Frontal cortex (tissue), 4 donors: Measurements from ENCODE around the gene SPON1. TPM values are rescaled to one million over a fixed set of nuclear protein-coding genes. Genes with fewer than 3 reads are reported as not detected.
"Not testable (repeated sequence)": the region's sequence is repeated elsewhere in the genome, so short reads cannot be mapped to it uniquely, and the experiment has no call there.

Experiments
- DNase-seq, 2 donors: peaks; one replicate each; pipeline ENCODE4 v3.0.0; 2012; ENCODE audit warnings: low spot score in 2 of 2
- FAIRE-seq: peaks from 2 replicates; lab custom pipeline; 2012; peaks lifted over from hg19 to GRCh38; lab: Jason Lieb, UNC
- total RNA-seq: library from RNA; depleted of rRNA; stranded (reverse); fragments of >200 nt; gene quantifications from one replicate; pipeline ENCODE4 v1.2.3, GENCODE V29; 2014
- donor health status: control.
- donor health status: control.
- donor health status: control.

The SPON1 gene
- total RNA-seq, 1 donor from 2014 or later, result 33.4 TPM

DNA sequence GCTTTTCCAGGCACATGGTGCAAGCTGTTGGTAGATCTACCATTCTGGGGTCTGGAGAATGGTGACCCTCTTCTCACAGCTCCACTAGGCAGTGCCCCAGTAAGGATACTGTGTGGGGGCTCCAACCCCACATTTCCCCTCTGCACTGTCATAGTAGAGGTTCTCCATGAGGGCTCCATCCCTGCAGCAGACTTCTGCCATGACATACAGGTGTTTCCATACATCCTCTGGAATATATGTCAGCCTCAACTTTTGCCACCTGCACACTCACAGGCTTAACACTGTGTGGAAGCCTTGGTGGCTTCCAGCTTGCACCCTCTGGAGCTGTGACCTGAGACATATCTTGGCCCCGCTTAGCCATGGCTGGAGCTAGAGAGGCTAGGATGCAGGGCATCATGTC lies 191.6 kb downstream of the SPON1 start:
- FAIRE-seq, DNase-seq: not testable (repeated sequence)

DNA sequence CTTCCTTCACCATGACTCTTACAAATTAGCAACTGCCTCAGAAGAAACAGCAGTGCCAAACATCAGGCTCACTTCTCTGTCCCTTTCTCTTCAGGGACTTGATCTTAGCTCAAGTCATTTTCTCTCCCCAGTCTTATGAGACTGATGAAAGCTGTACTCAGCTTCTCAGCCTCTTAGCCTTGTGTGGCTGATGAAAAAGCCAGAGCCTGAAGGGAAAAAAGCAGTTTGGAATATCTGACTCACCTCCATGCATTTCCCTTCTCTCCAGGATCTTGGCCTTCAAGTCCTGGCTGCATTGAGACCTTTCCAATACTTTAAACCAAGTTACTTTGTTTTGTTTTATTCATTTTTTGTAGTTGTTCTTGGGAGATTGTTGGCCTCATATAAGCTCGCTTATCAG lies 195.9 kb downstream of the SPON1 start:
- no peak for FAIRE-seq
- DNase-seq, result no peak

GRCh38 chr11:14163576-14163975 lies 201.1 kb downstream of the SPON1 start:
- FAIRE-seq, result no peak
- no peak for DNase-seq

DNA sequence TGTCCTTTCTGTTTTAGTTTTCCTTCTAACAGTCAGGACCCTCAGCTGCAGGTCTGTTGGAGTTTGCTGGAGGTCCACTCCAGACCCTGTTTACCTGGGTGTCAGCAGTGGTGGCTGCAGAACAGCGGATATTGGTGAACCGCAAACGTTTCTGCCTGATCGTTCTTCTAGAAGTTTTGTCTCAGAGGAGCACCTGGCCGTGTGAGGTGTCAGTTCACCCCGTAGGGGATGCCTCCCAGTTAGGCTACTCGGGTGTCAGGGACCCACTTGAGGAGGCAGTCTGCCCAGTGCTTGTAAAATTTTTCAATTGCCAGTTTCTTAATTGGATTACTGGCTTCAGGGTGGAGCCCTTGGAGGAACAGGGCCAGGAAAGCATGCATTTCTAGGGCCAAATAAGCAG lies 211.2 kb downstream of the SPON1 start:
- DNase-seq, FAIRE-seq: not testable (repeated sequence)

DNA sequence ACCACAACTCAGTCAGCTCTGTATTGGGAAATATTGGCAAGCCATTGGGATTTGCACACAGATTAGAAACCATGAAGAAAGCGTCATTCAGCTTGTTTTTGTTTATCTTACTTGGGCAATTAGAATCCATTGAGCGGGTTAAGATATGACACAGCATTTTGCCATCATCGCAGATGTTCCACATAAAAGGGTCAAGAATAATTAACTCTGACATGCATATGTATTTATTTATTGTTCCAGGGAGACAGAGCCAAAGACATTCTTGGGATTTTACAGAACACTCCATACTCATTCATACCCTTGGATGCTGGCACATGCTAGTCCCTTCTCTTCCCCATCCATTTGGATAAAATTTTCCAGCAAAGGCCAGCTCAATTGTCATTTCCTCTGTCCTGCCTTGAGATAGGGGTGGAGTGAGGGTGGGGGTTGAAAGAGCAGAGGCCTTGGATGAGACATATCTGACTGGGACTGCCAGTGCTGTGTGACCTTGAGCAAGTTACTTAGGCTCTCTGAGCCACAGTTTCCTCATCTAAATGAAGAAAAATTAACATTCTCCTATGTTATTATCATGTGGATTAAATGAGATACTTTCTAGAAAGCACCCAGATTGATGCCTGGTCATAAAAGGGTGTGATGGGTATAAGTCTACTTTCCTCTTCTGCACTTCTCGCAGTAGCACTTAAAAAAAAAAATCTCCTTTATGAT lies 216.7 kb downstream of the SPON1 start:
- no peak for FAIRE-seq
- DNase-seq, result no peak

DNA sequence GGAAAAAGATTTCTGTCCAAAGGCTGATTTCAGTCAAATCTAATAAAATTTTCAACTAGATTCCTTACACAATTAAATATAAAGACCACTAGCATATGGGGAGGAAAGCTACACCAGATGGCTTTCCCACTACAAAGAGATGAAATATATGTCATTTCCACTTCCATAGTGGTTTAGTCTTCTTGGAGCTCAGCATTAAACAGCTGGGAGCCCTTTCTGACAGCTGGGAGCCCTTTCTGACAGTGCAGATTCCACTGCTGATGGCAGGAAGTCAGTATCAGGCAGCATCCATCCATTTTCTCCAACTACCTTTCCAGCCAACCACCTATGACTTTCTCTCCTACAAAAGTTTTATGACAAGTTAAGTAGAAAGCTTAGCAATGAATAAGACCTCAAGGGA lies 218.6 kb downstream of the SPON1 start:
- DNase-seq (no peak), FAIRE-seq (no peak)

- no peak for DNase-seq
- FAIRE-seq, result no peak
These were observed 220.4 kb downstream of the SPON1 start for GRCh38 chr11:14182833-14183364.

- DNase-seq (no peak), FAIRE-seq (no peak)
These were observed 221.8 kb downstream of the SPON1 start for GRCh38 chr11:14184028-14184940.

GRCh38 chr11:14185461-14185860 lies 222.9 kb downstream of the SPON1 start:
- DNase-seq (no peak), FAIRE-seq (no peak)

DNA sequence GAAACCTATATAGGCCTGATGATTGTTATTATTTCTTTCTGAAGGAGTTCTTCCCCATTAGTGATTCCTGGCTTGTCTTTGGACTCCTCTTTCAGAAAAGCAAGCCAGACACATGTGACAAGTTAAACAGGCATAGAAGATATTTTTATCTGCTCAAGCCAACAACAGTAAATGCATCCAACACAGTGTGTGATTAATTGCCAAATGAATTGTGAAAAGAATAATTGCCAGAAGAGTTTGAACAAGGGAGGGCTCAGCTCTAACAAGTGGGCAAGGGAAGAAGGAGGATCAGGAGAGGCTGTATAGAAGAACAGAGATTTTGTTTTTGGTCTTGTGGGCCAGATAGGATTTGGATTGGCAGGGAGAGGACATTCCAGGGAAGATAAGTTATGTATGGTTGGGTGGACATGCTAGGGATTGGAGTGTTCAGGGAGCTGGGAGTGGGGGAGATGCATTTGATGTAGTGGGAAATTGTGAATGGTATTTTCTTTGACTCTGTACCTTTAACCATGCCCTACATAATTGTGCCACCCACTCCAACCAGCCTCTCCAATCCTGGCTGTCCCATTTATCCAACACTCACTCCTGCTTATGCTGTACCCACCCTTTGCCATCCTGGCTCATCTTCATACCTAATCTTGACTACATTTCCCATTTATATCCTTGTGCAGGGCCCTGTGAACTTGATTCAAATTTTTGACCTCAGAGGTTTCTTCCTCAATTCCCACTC lies 223.7 kb downstream of the SPON1 start:
- DNase-seq, result no peak
- no peak for FAIRE-seq

DNA sequence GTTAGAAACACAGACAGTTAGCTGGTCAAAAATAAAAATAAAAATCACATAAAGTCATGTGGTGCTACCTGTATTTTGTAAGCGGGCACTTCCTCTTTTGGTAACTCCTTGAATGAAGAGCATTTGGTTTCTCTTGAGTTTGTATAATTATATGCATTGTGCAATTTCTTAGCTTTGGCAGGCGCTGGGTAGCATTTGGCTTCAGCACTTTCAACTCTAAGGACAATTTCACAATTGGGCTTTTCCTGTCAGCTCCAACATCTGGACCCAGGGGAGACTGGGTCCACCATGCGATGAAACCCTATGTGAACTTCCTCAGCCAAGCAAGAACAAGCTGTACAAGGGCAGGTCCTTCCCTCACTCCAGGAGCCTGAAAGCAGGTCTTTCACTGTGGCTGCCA lies 227.4 kb downstream of the SPON1 start:
- FAIRE-seq, result no peak

DNA sequence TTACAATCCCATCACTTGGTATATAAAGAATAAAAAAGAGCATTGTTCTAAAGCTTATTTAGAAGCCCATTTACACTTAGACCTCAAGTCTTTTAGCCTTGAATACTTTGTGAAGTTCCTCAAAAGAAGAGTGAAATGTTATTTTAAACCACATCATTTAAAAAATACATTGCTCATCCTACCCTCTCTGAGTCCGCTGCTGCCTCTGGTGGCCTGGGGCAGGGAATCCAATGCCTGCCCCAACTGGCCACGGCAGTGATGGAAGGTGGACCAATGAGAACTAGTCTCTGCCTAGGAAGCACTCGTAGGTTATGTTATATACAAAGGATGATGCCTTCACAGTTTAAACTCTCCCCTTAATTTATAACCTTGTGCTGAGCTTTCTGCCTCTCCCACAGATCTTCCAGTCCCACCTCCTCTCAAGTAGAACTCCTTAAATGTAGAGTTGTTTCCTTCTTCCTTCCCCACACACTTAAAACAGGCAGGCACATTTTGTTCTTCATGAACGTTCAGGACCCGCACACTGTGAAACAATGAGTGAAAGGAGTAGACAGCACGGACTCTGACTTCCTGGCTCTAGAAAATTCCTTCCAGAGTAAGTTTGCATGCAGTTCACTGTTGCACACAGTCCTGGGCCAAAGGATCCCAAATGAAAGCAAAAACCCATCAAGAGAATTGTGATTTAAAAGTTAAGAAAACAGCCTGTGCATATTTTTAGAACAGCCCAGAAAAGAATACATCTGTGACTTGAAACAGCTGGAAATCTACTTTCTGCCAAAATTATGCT lies 228.7 kb downstream of the SPON1 start:
- DNase-seq (no peak), FAIRE-seq (no peak)

More for the DNA sequence above, 227.4 kb downstream of the SPON1 start:
- no peak for DNase-seq

DNA sequence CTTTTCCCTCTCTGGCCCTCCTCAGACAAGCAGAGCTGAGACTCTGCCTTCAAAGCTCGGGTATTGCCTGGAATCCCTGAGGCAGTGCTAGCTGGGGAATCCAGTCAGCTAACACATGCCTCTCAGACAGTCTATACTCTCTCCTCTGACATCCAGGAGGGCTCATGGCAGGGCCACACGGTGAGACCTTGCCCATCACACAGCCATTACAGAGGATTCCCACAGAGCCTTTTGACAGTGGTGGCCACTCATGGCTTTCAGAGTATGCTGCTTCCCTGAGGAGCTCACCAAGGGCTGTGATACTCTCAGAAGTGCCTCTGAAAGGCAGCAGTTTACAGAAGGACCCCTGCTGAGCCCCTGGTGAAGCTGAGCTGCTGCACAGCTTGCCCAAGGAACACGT lies 231.1 kb downstream of the SPON1 start:
- DNase-seq, result no peak
- no peak for FAIRE-seq

GRCh38 chr11:14202251-14203196 lies 240.0 kb downstream of the SPON1 start:
- FAIRE-seq (no peak), DNase-seq (no peak)

- no peak for DNase-seq
These were observed 240.8 kb downstream of the SPON1 start for GRCh38 chr11:14203321-14203720.

DNA sequence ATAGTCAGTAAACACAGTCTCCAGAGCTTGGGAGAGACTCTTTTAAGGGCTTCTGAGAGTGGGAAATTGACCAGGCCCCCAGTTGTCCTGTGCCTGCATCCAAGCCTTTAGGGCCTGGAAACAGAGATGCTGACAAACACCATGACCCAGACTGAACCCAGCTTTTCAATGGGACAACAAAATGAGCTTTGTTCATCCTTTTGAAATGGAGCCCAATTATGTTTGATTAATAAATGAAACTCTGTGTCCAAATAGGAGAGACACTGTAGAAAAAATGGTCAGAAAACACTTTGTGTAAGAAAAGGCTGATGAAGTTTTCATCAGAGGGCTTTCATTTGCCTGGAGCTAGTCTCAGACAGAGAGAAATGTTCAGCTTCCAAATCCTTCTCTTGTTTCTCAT lies 250.5 kb downstream of the SPON1 start:
- FAIRE-seq, result no peak
- no peak for DNase-seq

More at GRCh38 chr11:14203321-14203720, 240.8 kb downstream of the SPON1 start:
- FAIRE-seq, result no peak

DNA sequence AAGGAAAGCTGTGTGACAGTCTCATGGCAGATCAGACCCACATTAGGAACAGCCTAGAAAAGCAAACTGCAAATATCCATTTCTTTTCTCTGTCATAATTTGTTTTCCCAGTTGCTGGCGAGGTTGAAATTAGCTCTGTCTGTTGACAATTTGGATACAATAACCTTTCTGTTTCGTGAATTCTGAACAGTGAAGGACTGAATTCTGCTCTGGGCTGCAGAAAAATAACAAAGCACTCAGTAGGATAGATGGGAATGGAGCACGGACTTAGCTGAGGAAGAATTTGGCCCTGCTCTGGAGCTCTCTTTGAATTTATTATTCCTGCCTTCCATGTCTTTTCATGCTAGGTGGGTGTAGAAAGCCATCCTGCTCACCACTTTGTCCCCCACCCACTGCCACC lies 256.2 kb downstream of the SPON1 start:
- no peak for FAIRE-seq
- DNase-seq, result no peak

DNA sequence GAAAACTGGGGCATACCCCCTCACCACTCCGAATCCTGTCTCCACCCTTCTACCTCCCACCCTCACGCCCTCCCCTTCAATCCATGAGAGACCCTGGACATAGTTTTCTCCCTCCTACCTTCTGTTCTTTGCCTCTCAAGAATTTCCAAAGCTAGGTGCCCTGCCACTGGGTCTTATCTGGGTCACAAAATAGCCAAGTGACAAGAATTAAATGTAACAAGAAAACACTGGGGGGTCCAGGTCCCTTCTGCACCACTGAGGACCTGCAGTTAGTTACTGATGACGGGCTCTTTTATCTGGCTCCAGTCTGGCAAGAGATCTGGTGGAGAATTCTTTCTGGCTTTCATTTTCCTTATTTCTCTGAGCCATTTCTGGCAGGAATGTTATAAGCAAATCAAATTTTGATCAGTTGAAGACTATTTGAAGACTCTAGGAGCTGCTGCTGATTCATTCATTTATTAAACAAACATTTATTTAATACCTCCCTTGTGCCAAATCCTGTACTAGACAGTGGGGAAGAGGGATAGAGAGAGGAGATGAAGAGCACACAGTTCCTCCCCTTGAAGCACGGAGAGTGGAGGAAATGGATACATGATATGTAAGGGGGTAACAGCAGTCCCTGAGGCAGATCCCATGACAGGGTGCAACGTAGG lies 261.2 kb downstream of the SPON1 start:
- no peak for DNase-seq
- no peak for FAIRE-seq
